Measurements from ENCODE around the gene ATG9A.

- TF ChIP-seq CTCF (IDR thresholded peaks at IDR 0.05): no peak
- no peak for TF ChIP-seq EZH2 (IDR thresholded peaks at IDR 0.05; ENCODE audit: borderline replicate concordance, insufficient read depth, low read depth, low read length, poor library complexity, severe bottlenecking)
Measured at GRCh38 chr2:219199470-219200211, 29.8 kb downstream of the ATG9A start.
